ENCODE results near the gene ELAVL1.

ELAVL1 gene

DNA sequence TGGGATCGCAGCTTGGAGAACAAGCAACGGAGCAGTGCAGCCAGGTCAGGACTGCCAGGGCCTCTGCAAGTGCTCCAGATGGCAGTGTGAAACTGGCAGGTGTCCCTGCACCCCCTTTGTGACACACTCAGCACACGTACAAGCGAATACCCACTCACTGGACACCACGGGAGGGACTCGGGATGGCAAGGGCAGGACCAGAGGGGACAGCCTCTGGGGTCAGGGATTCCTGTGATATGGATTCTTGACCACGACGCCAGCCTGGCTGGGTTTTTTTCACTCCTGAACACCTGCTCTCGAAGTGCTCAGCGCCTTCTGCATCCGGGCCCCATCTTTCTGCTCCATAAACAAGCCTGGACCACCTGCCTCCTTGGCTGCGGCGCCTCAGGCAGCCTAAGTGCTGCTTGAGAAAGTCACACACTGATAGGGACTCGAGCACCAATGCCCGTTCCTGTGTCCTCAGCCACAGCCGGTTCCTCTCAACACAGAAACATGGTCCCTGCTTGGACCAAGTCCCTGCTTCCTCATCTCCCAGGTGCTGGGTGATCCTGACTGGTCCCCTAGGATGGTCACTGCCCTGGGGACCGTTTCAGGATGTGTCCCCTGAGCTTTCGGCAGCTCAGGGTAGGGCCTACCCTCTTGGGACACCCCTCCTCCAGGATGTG is 22.0 kb downstream of the ELAVL1 start:
- H3K4me3 ChIP-seq = no peak overlapping the region
- peak overlapping the region in 5 of 11 experiments; percentile 20 to 54 (median 24); a peak in 6 of 22 replicates for H3K9ac ChIP-seq
- peaks cover 28 to 49% (median 39%) of the 10 kb centered on the region in 10 experiments for H3K4me1 ChIP-seq
- no peaks in the 10 kb centered on the region for H3K9me3 ChIP-seq (replicated peaks in 1 of 11)
- H3K4me2 ChIP-seq = peak overlapping the region in 8 of 11 experiments; percentile 30 to 64 (median 53); a peak in 14 of 22 replicates
- H3K27ac ChIP-seq = peak overlapping the region in 4 of 11 experiments; percentile 5 to 36 (median 32); a peak in 4 of 22 replicates
- no peak for TF ChIP-seq Cebpa-rat (IDR thresholded peaks at IDR 0.05)
- peaks cover 88 to 100% (median 99%) of the 10 kb centered on the region in 11 experiments for H4K20me1 ChIP-seq
- no peaks in the 10 kb centered on the region for H3K27me3 ChIP-seq
- H3K36me3 ChIP-seq = peaks cover 75 to 99% (median 98%) of the 10 kb centered on the region in 11 experiments

DNA sequence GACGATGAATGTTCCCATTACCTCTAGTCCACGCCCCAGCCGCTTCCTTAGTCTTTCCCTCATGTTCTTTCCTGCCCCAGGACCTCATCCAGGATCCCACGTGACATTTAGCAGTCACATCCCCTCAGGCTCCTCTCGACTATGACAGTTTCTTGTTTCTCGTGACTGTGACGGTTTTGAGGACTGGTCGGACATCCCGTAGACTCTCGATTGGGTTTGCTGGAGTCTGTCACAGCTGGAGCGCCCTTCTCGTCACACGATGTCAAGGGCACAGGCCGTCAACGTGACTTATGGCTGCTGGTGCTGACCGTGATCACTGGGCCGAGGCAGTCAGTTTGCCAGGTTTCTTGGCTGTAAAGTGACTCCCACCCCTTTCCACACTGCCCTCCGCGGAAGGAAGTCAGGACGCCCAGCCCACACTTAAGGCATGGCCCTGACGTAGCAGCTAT is 22.8 kb downstream of the ELAVL1 start:
- peaks cover 75 to 99% (median 98%) of the 10 kb centered on the region in 11 experiments for H3K36me3 ChIP-seq
- H3K27ac ChIP-seq = no peak overlapping the region

DNA sequence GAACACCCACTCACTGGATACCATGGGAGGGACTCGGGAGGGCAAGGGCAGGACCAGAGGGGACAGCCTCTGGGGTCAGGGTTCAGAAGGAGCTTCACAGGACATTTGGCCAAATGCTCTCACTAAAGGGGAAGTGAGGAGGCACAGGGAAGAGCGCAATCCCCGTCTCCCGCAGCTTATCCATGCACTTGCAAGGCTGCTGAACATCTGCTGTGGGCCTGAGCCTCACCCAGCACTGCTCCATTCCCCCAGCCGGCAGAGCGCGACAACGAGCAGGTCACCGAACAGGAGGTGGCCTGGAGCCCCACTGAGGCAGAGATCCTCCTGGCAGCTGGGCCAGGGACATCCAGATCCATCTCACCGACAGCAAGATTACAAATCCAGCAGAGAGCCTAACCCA is 23.3 kb downstream of the ELAVL1 start:
- Histone ChIP-seq H4K20me1 (peaks cover 88 to 100% (median 99%) of the 10 kb centered on the region in 11 experiments), H3K4me2 (no peak overlapping the region), H3K27ac (no peak overlapping the region), H3K27me3 (no peaks in the 10 kb centered on the region), H3K4me1 (peaks cover 20 to 38% (median 33%) of the 10 kb centered on the region in 10 experiments), H3K9me3 (replicated peaks in 1 of 11) (no peaks in the 10 kb centered on the region), H3K4me3 (no peak overlapping the region), H3K36me3 (peaks cover 75 to 99% (median 98%) of the 10 kb centered on the region in 11 experiments), H3K9ac (peak overlapping the region in 3 of 11 experiments; percentile 9 to 48 (median 23); a peak in 4 of 22 replicates)
- TF ChIP-seq Cebpa-rat (IDR thresholded peaks at IDR 0.05) = no peak

More for the DNA sequence above, 22.8 kb downstream of the ELAVL1 start:
- H3K9ac ChIP-seq = peak overlapping the region in 3 of 11 experiments; percentile 9 to 54 (median 48); a peak in 2 of 22 replicates
- no peaks in the 10 kb centered on the region for H3K9me3 ChIP-seq (replicated peaks in 1 of 11)
- no peaks in the 10 kb centered on the region for H3K27me3 ChIP-seq
- no peak overlapping the region for H3K4me2 ChIP-seq
- no peak overlapping the region for H3K4me3 ChIP-seq
- H4K20me1 ChIP-seq = peaks cover 88 to 100% (median 99%) of the 10 kb centered on the region in 11 experiments
- H3K4me1 ChIP-seq = peaks cover 26 to 43% (median 36%) of the 10 kb centered on the region in 10 experiments
- no peak for TF ChIP-seq Cebpa-rat (IDR thresholded peaks at IDR 0.05)

DNA sequence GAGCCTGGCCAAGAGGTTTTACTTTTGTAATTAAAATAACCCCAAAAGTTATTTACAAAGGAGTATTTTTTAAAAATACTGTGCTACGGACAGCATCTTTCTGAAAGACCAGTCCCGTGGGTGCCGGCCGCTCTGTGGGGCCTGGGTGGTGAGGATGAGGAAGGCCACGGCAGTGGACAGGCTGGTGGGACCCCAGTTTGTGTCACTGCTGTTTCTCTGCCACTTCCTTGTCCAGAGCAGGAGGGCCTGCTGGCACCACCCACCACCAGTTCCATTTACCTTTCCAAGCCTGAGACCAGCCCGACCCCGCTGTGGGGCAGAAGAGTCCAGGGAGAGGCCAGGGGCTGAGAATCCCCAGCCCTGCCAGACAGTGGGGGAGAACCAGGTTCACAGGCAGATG is 23.8 kb downstream of the ELAVL1 start:
- H3K9ac ChIP-seq = peak overlapping the region in 5 of 11 experiments; percentile 20 to 48 (median 29); a peak in 5 of 22 replicates
- no peak overlapping the region; a peak in 2 of 22 replicates for H3K27ac ChIP-seq
- no peak for TF ChIP-seq Cebpa-rat (IDR thresholded peaks at IDR 0.05)
- H3K36me3 ChIP-seq = peaks cover 78 to 100% (median 100%) of the 10 kb centered on the region in 11 experiments
- peaks cover 18 to 36% (median 32%) of the 10 kb centered on the region in 10 experiments for H3K4me1 ChIP-seq
- no peaks in the 10 kb centered on the region for H3K27me3 ChIP-seq
- H3K4me2 ChIP-seq = no peak overlapping the region
- peaks cover 89 to 100% (median 100%) of the 10 kb centered on the region in 11 experiments for H4K20me1 ChIP-seq
- H3K4me3 ChIP-seq = no peak overlapping the region
- no peaks in the 10 kb centered on the region for H3K9me3 ChIP-seq (replicated peaks in 1 of 11)

DNA sequence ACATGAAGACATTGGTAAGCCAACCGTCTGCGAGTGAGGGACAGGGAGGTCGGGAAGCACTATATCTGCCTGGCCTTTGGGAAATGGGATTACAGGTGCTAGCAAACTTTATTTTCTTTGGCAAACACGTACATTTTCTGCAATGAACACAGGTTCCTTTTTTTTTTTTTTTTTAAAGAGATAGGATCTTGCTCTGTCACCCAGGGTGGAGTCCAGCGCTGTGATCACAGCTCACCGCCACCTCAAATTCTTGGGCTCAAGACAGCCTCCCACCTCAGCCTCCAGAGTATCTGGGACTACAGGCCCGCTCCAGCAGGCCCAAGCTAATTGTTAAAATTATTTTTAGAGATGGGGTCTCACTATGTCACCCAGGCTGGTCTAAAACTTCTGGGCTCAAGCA is 24.2 kb downstream of the ELAVL1 start:
- TF ChIP-seq Cebpa-rat (IDR thresholded peaks at IDR 0.05) = no peak
- Histone ChIP-seq H3K36me3 (peaks cover 83 to 100% (median 100%) of the 10 kb centered on the region in 11 experiments), H4K20me1 (peaks cover 89 to 100% (median 100%) of the 10 kb centered on the region in 11 experiments)

DNA sequence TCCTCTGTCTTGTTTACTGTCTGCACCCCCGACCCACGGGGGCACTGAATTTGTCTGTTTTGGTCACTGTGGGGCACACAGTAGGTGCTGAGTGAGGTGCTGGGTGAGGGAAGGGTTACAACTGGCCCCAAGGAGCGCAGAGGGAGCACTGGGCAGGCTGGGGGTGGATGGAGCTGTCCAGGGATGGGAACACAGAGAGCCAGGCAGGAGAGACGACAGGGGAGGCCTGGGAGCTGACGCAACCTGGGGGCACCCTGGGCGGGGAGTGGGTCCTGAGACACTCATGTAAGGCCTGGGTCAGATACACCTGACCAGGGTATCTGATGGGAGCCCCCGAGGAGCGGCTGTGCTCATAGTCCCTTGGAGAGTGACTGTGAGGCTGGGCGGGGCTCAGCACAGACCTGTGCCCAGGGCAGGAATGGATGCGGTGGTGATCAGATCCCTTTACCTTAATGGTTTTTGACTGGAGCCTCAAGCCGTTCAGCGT is 24.8 kb downstream of the ELAVL1 start:
- H4K20me1 ChIP-seq = peaks cover 84 to 100% (median 96%) of the 10 kb centered on the region in 11 experiments
- H3K27me3 ChIP-seq = no peaks in the 10 kb centered on the region
- H3K9ac ChIP-seq = no peak overlapping the region; a peak in 1 of 22 replicates
- peaks cover 8 to 27% (median 25%) of the 10 kb centered on the region in 10 experiments for H3K4me1 ChIP-seq
- H3K9me3 ChIP-seq (replicated peaks in 1 of 11) = no peaks in the 10 kb centered on the region
- peaks cover 84 to 100% (median 97%) of the 10 kb centered on the region in 11 experiments for H3K36me3 ChIP-seq
- TF ChIP-seq Cebpa-rat (IDR thresholded peaks at IDR 0.05) = no peak
- H3K4me3 ChIP-seq = no peak overlapping the region
- H3K27ac ChIP-seq = no peak overlapping the region
- H3K4me2 ChIP-seq = no peak overlapping the region

More for the DNA sequence above, 24.2 kb downstream of the ELAVL1 start:
- Histone ChIP-seq H3K27me3 (no peaks in the 10 kb centered on the region), H3K4me2 (no peak overlapping the region), H3K27ac (no peak overlapping the region; a peak in 1 of 22 replicates), H3K9ac (peak overlapping the region in 3 of 11 experiments; percentile 23 to 38 (median 29); a peak in 3 of 22 replicates), H3K4me1 (peaks cover 13 to 32% (median 30%) of the 10 kb centered on the region in 10 experiments), H3K9me3 (replicated peaks in 1 of 11) (no peaks in the 10 kb centered on the region), H3K4me3 (no peak overlapping the region)

DNA sequence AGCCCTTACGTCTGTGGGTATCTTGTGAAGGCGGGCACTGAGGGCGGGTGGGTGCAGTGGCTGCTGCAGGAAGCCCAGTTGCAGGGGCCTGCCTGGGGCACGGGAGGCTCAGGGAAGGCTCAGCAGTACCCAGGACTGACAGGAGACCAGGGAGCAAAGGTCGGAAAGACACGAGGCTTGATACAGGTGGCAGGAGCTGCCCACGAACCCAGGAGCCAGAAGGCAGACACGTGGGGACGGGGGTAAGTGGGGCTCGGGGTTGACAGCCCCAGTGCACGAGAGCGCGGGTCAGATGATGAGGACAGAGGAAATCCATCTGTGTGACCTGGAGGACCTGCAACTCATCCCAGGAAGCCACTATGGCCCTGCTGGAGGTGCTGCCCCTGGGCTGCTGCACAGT is 25.3 kb downstream of the ELAVL1 start:
- Histone ChIP-seq H3K4me2 (no peak overlapping the region), H3K36me3 (peaks cover 89 to 100% (median 97%) of the 10 kb centered on the region in 11 experiments), H3K9me3 (replicated peaks in 1 of 11) (no peaks in the 10 kb centered on the region), H3K4me3 (no peak overlapping the region), H3K27me3 (no peaks in the 10 kb centered on the region), H3K27ac (no peak overlapping the region), H3K4me1 (peaks cover 3 to 22% (median 20%) of the 10 kb centered on the region in 10 experiments), H3K9ac (no peak overlapping the region), H4K20me1 (peaks cover 80 to 100% (median 96%) of the 10 kb centered on the region in 11 experiments)
- no peak for TF ChIP-seq Cebpa-rat (IDR thresholded peaks at IDR 0.05)

DNA sequence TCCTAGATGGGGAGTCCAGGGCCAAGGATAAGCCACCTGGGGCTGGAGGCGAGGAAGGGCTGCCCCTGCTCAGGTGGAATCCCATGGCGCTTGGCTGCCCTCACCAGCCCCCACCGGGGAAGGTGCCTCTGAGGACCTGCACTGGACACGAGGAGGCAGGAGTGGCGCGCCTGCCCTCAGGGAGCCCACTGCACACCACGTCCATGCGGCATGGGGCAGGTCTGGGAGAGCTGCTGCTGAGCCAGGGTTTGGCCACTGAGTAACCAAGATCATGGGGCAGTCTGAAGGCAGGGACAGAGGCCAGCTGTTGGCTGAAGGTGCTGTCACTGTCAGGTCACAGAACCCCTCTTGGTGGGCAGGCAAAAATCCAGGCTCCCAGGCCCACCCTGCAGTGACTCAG is 25.9 kb downstream of the ELAVL1 start:
- peaks cover 0 to 16% (median 14%) of the 10 kb centered on the region in 10 experiments; a peak in 17 of 20 replicates for H3K4me1 ChIP-seq
- H3K36me3 ChIP-seq = peaks cover 96 to 100% (median 97%) of the 10 kb centered on the region in 11 experiments
- no peaks in the 10 kb centered on the region for H3K9me3 ChIP-seq (replicated peaks in 1 of 11)
- H3K9ac ChIP-seq = no peak overlapping the region
- H3K27ac ChIP-seq = no peak overlapping the region
- no peak overlapping the region for H3K4me3 ChIP-seq
- no peaks in the 10 kb centered on the region for H3K27me3 ChIP-seq
- no peak for TF ChIP-seq Cebpa-rat (IDR thresholded peaks at IDR 0.05)
- H4K20me1 ChIP-seq = peaks cover 79 to 100% (median 96%) of the 10 kb centered on the region in 11 experiments
- no peak overlapping the region for H3K4me2 ChIP-seq

DNA sequence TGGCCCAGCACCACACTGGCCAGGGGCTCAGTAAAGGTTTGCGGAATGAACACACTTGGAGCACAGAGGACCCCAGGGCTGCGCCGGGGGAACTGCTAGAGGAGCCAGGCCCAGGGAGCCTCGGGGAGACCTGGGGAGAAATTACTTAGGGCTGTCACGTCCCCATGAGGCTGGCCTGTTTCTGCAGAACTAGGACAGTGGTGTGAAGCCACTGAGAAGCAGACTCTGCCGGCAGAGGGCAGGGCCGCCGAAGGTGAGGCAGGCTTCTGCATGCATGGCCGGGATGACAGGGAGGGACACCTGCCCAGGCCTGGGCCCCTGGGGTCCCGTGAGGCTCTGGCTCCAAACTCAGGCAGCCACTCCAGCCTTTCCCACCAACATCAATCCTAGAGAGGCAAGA is 26.4 kb downstream of the ELAVL1 start:
- Histone ChIP-seq H3K4me2 (no peak overlapping the region), H3K27ac (no peak overlapping the region), H3K9me3 (replicated peaks in 1 of 11) (no peaks in the 10 kb centered on the region), H3K4me3 (no peak overlapping the region), H4K20me1 (peaks cover 79 to 100% (median 96%) of the 10 kb centered on the region in 11 experiments), H3K4me1 (peaks cover 0 to 11% (median 8%) of the 10 kb centered on the region in 10 experiments; a peak in 16 of 20 replicates), H3K9ac (no peak overlapping the region), H3K36me3 (peaks cover 96 to 100% (median 97%) of the 10 kb centered on the region in 11 experiments), H3K27me3 (no peaks in the 10 kb centered on the region)
- TF ChIP-seq Cebpa-rat (IDR thresholded peaks at IDR 0.05) = no peak
